Spleen (tissue), 11 donors: ENCODE measurements around the gene PTPRK. TPM values are rescaled to one million over a fixed set of nuclear protein-coding genes. Genes with fewer than 3 reads are reported as not detected.
A peak's percentile ranks its signal among the peaks of the same experiment; 100 is the strongest.

ENCODE experiments used
- DNase-seq: peaks from one replicate; pipeline ENCODE4 v3.0.0-alpha.2; 2020
- H3K27ac ChIP-seq, 8 donors: fragments of 200-600 bp; sonication (generic) in 7 of 8; 1 replicate in 4 of 8; 2 replicates in 4 of 8; pipeline versions ENCODE4 v1.5.0 to v1.8.0; 2016 to 2021; ENCODE audit warnings: inconsistent platforms in 4 of 8, mild to moderate bottlenecking in 4 of 8, moderate library complexity in 1 of 8
- H3K27me3 ChIP-seq, 7 donors: fragments of 200-600 bp; sonication (generic) in 6 of 7; replicated peaks in 1 of 7; 1 replicate in 4 of 7; 2 replicates in 3 of 7; pipeline versions ENCODE4 v1.5.0 to v1.8.0; 2016 to 2021; ENCODE audit warnings: inconsistent platforms in 3 of 7, mild to moderate bottlenecking in 1 of 7
- H3K36me3 ChIP-seq, 6 donors: fragments of 200-600 bp; sonication (generic) in 5 of 6; 1 replicate in 4 of 6; 2 replicates in 2 of 6; pipeline versions ENCODE4 v1.5.0 to v1.8.0; 2016 to 2021; ENCODE audit warnings: inconsistent platforms in 2 of 6
- H3K4me1 ChIP-seq, 6 donors: fragments of 200-600 bp; sonication (generic) in 5 of 6; 1 replicate in 3 of 6; 2 replicates in 3 of 6; pipeline versions ENCODE4 v1.5.0 to v1.8.0; 2016 to 2021; ENCODE audit warnings: inconsistent platforms in 3 of 6
- H3K4me3 ChIP-seq, 8 donors: fragments of 200-600 bp; sonication (generic) in 7 of 8; 1 replicate in 4 of 8; 2 replicates in 4 of 8; pipeline versions ENCODE4 v1.5.0 to v1.8.0; 2016 to 2021; ENCODE audit warnings: inconsistent platforms in 4 of 8, mild to moderate bottlenecking in 4 of 8, moderate library complexity in 2 of 8
- H3K9me3 ChIP-seq, 8 donors: fragments of 200-600 bp; sonication (generic) in 7 of 8; 1 replicate in 4 of 8; 2 replicates in 4 of 8; pipeline versions ENCODE4 v1.5.0 to v1.8.0; 2016 to 2021; ENCODE audit warnings: inconsistent platforms in 4 of 8
- POLR2A ChIP-seq, 3 donors: fragments of 450-650 bp; IDR thresholded peaks; one replicate each; pipeline ENCODE4 v1.5.1; 2017; ENCODE audit warnings: antibody characterized with exemption in 3 of 3, mild to moderate bottlenecking in 1 of 3
- POLR2AphosphoS5 ChIP-seq, 3 donors: sonication (generic); formaldehyde crosslinking; IDR thresholded peaks; one replicate each; pipeline ENCODE4 v1.5.1; 2017; ENCODE audit warnings: antibody characterized with exemption in 3 of 3
- WGBS, 5 donors: extraction: QIAGEN DNeasy Blood & Tissue Kit in 3 of 5; methylation state at CpG; one replicate each; pipeline versions ENCODE4 v1.1.5 to v1.1.7; 2013 to 2018; 5-methylcytosine and 5-hydroxymethylcytosine counted together
- intact Hi-C: fragments of 100-400 bp; cut with DNase I; formaldehyde crosslinking; loops from one replicate; pipeline ENCODE4 v1.15.0; 2023; ENCODE audit warnings: low total_unique reads
- polyA plus RNA-seq, 3 donors: library from polyadenylated mRNA; stranded (reverse); fragments of 200-250 nt; gene quantifications; one replicate each; pipeline ENCODE4 v1.2.1, GENCODE V29; 2013
- total RNA-seq, 7 donors: library from RNA; depleted of rRNA in 3 of 7; stranded (reverse); fragments of >200 nt in 3 of 7; fragmentation: NEBNext Ultra II Directional in 4 of 7; extraction: Animal tissue kit (Norgen Biotek cat#: 25700) in 4 of 7; gene quantifications; one replicate each; pipeline versions ENCODE4 v1.1.0 to v1.2.1, GENCODE V29; 2016 to 2021
- TF ChIP-seq, protein P1 (sequence below), 11 experiments: fragments of 200-600 bp in 7 of 11; fragments of 450-650 bp in 4 of 11; sonication (generic) in 4 of 11; IDR thresholded peaks in 8 of 11; conservative IDR thresholded peaks in 3 of 11; 1 replicate in 7 of 11; 2 replicates in 4 of 11; pipeline versions ENCODE4 v1.4.0 to v1.8.0; 2016 to 2021; ENCODE audit warnings: antibody characterized with exemption in 11 of 11, inconsistent platforms in 4 of 11, mild to moderate bottlenecking in 1 of 11
- donor health status: healthy with polysubstance abuse.
- donor health status: DM: no; HTN: no; CAD: no; lungs with moderate emphysema.
- donor health status: DM: no; HTN: no; CAD: no.
- donor health status: Bipolar disorder and iron deficiency.
- donor health status: healthy.
- donor health status: DM: no; HTN: no; CAD: no.
- donor health status: DM: yes; HTN: yes; CAD: no.

The PTPRK gene
- total and polyA plus RNA-seq, 10 donors, result 3.3 to 67.8 (median 34.0) TPM

DNA sequence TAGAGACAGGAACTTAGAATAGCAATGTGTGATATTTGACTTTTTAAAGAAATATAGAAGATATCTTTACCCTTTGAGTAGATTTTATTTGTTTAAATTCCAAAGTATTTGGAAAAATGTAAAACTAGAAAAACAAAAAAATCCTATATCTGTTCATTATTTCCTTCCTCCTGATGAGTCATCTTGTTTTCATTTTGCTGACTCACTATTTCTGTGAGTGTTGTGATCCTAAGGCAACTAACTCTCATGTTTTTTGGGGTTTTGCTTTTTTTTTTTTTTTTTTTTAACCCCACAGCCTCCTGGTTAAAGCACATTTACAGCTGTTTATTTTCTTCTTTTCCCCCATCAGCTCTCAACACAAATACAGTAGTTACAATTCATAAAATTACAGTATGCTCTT, 581.7 kb downstream of the PTPRK start:
- Histone ChIP-seq H3K4me3 (no peak overlapping the region), H3K27me3 (no peaks in the 10 kb centered on the region), H3K36me3 (no peaks in the 10 kb centered on the region), H3K27ac (no peak overlapping the region), H3K4me1 (peaks cover 0 to 4% (median 0%) of the 10 kb centered on the region in 6 donors), H3K9me3 (peaks cover 0 to under 1% (median 0%) of the 10 kb centered on the region in 8 donors)
- intact Hi-C loops, result no loop called here
- TF ChIP-seq POLR2A (IDR thresholded peaks at IDR 0.05), result no peak
- TF ChIP-seq, protein P1, sequence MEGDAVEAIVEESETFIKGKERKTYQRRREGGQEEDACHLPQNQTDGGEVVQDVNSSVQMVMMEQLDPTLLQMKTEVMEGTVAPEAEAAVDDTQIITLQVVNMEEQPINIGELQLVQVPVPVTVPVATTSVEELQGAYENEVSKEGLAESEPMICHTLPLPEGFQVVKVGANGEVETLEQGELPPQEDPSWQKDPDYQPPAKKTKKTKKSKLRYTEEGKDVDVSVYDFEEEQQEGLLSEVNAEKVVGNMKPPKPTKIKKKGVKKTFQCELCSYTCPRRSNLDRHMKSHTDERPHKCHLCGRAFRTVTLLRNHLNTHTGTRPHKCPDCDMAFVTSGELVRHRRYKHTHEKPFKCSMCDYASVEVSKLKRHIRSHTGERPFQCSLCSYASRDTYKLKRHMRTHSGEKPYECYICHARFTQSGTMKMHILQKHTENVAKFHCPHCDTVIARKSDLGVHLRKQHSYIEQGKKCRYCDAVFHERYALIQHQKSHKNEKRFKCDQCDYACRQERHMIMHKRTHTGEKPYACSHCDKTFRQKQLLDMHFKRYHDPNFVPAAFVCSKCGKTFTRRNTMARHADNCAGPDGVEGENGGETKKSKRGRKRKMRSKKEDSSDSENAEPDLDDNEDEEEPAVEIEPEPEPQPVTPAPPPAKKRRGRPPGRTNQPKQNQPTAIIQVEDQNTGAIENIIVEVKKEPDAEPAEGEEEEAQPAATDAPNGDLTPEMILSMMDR (IDR thresholded peaks at IDR 0.05 in 8 of 11, conservative IDR thresholded peaks at IDR 0.05 in 3 of 11), result no peak
- TF ChIP-seq POLR2AphosphoS5 (IDR thresholded peaks at IDR 0.05), result no peak
- no peak for DNase-seq

DNA sequence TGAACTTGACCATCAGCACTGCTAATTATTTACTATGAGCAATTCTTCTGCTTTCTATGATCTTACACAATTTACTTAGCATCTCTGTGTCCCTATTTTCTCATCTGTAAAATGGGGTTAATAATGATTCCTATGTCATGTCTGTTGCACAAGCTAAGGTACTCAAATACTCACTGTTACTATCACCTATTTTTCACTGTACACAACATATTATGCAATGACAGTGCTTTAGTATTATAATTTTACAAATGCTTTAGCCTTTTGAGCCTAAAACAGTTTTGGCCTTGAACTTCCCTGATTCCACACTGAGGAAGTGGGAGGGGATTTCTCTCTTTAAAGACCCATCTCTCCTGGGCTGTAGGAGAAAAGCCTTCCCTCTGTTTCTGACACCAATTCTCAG, 582.7 kb downstream of the PTPRK start:
- peaks cover 0 to 10% (median 6%) of the 10 kb centered on the region in 8 donors for H3K9me3 ChIP-seq
- no peak for DNase-seq
- H3K27me3 ChIP-seq, result no peaks in the 10 kb centered on the region
- no peaks in the 10 kb centered on the region for H3K36me3 ChIP-seq
- no peak overlapping the region for H3K27ac ChIP-seq
- H3K4me1 ChIP-seq, result peaks cover 0 to 4% (median 0%) of the 10 kb centered on the region in 6 donors
- H3K4me3 ChIP-seq, result no peak overlapping the region
- TF ChIP-seq POLR2A (IDR thresholded peaks at IDR 0.05), result no peak
- TF ChIP-seq, protein P1 (IDR thresholded peaks at IDR 0.05 in 8 of 11, conservative IDR thresholded peaks at IDR 0.05 in 3 of 11), result no peak
- TF ChIP-seq POLR2AphosphoS5 (IDR thresholded peaks at IDR 0.05), result no peak
- intact Hi-C loops, result no loop called here

DNA sequence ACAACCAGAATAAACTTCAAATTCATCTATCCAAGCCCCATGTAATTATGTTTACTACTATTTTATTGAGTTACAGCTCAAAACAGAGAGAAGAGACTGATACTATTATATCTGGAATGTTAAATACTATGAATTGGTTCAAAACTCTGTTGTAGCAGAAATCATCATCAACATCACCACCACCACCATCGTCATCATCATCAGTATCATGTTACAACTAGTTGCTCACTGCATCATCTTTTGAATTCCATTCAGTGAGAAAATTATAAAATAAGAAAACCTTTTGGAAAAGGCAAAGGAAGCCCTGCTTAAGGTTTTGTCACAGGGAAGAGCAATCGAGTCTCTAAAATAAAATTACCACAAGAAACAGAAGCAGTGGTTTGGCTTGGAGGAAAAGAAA, 583.3 kb downstream of the PTPRK start:
- TF ChIP-seq POLR2A (IDR thresholded peaks at IDR 0.05), result no peak
- no peak for TF ChIP-seq POLR2AphosphoS5 (IDR thresholded peaks at IDR 0.05)
- TF ChIP-seq, protein P1 (IDR thresholded peaks at IDR 0.05 in 8 of 11, conservative IDR thresholded peaks at IDR 0.05 in 3 of 11), result no peak
- intact Hi-C loops, result no loop called here
- WGBS, 5 donors, result 80 to 99% (median 86%) methylated on average over 2 of the region's 2 CpGs

DNA sequence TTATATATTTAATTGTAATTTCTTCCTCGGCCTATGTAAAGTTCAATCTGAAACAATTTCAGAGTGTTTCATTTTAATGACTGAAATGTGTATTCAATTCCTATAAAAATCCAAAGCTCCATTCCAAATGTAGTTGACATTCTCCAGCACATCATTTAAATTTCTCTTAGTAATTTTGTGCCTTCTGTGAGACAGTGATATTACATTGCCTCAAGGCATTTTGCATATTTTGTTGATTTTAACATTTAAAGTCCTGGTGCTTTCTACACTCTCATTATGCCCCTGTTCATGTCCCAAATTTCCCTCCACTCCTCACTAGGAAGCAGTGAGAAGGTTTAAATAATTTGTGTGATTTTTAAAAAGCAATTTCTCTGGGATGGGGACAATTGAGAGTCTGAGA, 585.4 kb downstream of the PTPRK start:
- intact Hi-C loops, result no loop called here
- 82 to 91% (median 89%) methylated on average over 1 of the region's 1 CpG for WGBS, 5 donors
- TF ChIP-seq, protein P1 (IDR thresholded peaks at IDR 0.05 in 8 of 11, conservative IDR thresholded peaks at IDR 0.05 in 3 of 11), result no peak
- TF ChIP-seq POLR2AphosphoS5 (IDR thresholded peaks at IDR 0.05) (no peak), POLR2A (IDR thresholded peaks at IDR 0.05) (no peak)

More for the DNA sequence above, 583.3 kb downstream of the PTPRK start:
- H3K27me3 ChIP-seq, result no peaks in the 10 kb centered on the region
- H3K9me3 ChIP-seq, result peaks cover 0 to 17% (median 12%) of the 10 kb centered on the region in 8 donors
- H3K27ac ChIP-seq, result no peak overlapping the region
- no peaks in the 10 kb centered on the region for H3K36me3 ChIP-seq
- H3K4me1 ChIP-seq, result peaks cover 0 to 4% (median 0%) of the 10 kb centered on the region in 6 donors
- H3K4me3 ChIP-seq, result no peak overlapping the region
- DNase-seq, result no peak

More for the DNA sequence above, 585.4 kb downstream of the PTPRK start:
- H3K9me3 ChIP-seq, result peaks cover 0 to 23% (median 13%) of the 10 kb centered on the region in 8 donors
- H3K27me3 ChIP-seq, result no peaks in the 10 kb centered on the region
- peaks cover 0 to 4% (median 0%) of the 10 kb centered on the region in 6 donors for H3K4me1 ChIP-seq
- H3K4me3 ChIP-seq, result no peak overlapping the region
- DNase-seq, result no peak
- H3K27ac ChIP-seq, result peak overlapping the region in 5 of 8 donors; percentile 50 to 73 (median 67)
- no peaks in the 10 kb centered on the region for H3K36me3 ChIP-seq
